22Rv1 (cell line): ENCODE results near the gene PPARG.

ENCODE experiments used
- ZFX ChIP-seq: fragments of 450-650 bp; IDR thresholded peaks from 2 replicates; pipeline ENCODE4 v1.6.1; 2017; ENCODE audit warnings: antibody characterized with exemption, borderline replicate concordance
- TF ChIP-seq, protein P1 (sequence below): fragments of 450-650 bp; IDR thresholded peaks from 2 replicates; pipeline ENCODE4 v1.5.1; 2017; ENCODE audit warnings: mild to moderate bottlenecking

GRCh38 chr3:12445523-12446240, 156.8 kb downstream of the PPARG start:
- TF ChIP-seq, protein P1, sequence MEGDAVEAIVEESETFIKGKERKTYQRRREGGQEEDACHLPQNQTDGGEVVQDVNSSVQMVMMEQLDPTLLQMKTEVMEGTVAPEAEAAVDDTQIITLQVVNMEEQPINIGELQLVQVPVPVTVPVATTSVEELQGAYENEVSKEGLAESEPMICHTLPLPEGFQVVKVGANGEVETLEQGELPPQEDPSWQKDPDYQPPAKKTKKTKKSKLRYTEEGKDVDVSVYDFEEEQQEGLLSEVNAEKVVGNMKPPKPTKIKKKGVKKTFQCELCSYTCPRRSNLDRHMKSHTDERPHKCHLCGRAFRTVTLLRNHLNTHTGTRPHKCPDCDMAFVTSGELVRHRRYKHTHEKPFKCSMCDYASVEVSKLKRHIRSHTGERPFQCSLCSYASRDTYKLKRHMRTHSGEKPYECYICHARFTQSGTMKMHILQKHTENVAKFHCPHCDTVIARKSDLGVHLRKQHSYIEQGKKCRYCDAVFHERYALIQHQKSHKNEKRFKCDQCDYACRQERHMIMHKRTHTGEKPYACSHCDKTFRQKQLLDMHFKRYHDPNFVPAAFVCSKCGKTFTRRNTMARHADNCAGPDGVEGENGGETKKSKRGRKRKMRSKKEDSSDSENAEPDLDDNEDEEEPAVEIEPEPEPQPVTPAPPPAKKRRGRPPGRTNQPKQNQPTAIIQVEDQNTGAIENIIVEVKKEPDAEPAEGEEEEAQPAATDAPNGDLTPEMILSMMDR: no peak
- no peak for TF ChIP-seq ZFX
